Ureter (tissue), 1 donor: ENCODE measurements around the gene GANAB. TPM values are rescaled to one million over a fixed set of nuclear protein-coding genes. Genes with fewer than 3 reads are reported as not detected.
A peak's percentile ranks its signal among the peaks of the same experiment; 100 is the strongest.
"Not testable (repeated sequence)": the region's sequence is repeated elsewhere in the genome, so short reads cannot be mapped to it uniquely, and the experiment has no call there.

Experiments used
- DNase-seq: peaks from one replicate; pipeline ENCODE4 v3.0.0-alpha.2; 2020; ENCODE audit warnings: low spot score
- total RNA-seq: library from RNA; stranded (reverse); gene quantifications from one replicate; pipeline ENCODE4 v1.2.4, GENCODE V29; 2023
- donor health status: DM: yes; HTN: yes; CAD: no.

The GANAB gene
- total RNA-seq, 1 donor from 2014 or later, result 271 TPM

DNA sequence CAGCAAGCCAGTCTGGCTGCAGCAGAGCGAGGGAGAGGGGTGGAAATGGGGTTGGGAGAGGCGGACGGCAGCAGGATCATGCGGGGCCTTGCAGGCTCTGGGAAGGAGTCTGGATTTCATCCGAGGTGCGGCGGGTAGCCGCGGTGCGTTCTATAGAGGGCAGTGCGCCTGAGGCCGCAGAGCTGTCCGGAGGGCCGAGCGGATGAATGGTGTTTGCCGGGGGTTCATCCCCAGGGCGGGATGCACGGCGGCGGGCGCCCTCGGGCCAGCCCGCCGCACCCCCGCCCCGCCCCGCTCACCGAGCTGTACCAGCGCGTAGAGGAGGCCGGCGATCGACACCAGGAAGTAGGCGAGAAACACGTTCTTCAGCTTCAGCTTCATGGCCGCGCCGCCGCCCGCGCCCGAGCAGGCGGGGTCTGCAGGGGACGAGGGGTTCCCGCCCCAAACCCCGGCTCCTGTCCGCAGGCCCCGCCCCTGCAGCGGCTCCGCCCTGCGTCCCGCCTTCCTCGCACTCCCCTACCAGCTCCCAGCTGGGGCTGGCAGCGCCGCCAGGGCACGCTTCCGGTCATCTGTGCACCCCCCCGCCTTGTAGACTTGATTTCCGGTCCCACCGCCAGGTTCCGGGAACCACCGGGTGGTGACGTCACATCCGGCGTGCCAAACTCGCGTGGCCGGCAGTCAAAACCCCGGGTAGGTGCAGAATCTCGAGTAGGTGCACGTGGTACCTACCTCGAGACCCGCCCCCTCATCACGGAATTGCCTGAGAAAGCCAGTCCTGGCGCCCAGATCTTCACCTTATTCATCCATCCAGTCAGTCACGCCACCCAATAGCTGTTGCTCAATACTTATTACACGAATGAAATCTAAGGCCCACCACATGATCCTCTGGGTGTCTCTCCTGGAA lies 24.6 kb downstream of the GANAB start, which contains the start of gene B3GAT3:
Gene B3GAT3, minus strand, starts transcription at position 420 of the 904 bp plus-strand sequence. Its CDS starts 39 bp downstream, at position 381.
- DNase-seq, result peak; percentile 99

- DNase-seq, result no peak
Measured at GRCh38 chr11:62621027-62621566, 25.3 kb downstream of the GANAB start.

DNA sequence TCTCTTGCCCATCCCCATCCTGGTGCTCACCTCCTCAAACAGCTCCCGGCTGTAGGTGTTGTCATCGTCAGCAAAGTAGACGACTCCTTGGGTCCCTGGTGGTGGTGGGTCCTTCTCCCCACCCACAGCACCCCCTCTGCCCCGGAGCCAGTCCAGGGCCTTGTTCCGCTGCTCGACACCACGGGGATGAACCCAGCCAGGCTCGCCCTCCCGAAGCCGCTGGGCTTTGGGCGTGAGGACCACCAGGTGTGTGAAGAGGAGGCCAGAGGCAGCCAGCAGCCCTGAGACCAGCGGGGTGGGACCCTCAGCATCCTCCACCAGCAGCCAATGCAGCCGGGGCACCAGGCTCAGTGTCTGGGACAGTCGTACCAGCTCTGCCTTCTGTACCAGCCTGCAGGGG lies 29.5 kb downstream of the GANAB start:
- DNase-seq, result not testable (repeated sequence)

DNA sequence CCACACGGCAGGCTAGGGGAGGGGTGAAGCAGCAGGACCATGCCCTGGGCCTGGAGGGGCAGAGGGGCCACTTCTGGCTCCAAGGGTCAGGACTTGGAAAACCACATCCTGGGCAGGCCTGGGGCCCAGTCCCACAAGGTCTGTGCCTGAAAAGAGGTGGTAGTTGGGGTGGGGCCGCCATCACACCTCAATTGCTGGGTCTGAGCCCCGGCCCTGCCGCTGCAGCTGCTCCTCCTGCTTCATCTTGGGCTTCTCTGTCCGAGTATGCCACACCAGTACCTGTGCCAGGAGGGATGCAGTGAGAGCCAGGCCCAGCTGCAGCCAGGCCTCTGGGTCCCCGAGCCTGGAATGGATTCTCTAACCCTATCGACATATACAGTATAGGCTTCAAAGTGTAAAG lies 30.9 kb downstream of the GANAB start:
- DNase-seq, result no peak

DNA sequence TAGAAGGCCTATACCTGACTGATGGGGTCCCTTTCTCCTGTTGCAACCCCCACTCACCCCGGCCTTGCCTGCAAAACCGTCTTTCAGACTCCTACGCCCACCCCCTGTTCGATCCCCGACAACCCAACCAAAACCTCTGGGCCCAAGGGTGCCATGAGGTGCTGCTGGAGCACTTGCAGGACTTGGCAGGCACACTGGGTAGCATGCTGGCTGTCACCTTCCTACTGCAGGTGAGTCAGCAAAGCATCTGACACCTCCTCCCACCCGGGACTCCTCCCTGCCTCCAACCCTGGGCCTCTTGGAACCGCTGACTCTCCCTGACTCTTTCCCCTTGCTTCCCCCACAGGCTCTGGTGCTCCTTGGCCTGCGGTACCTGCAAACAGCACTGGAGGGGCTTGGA lies 32.1 kb downstream of the GANAB start:
- DNase-seq, result no peak

DNA sequence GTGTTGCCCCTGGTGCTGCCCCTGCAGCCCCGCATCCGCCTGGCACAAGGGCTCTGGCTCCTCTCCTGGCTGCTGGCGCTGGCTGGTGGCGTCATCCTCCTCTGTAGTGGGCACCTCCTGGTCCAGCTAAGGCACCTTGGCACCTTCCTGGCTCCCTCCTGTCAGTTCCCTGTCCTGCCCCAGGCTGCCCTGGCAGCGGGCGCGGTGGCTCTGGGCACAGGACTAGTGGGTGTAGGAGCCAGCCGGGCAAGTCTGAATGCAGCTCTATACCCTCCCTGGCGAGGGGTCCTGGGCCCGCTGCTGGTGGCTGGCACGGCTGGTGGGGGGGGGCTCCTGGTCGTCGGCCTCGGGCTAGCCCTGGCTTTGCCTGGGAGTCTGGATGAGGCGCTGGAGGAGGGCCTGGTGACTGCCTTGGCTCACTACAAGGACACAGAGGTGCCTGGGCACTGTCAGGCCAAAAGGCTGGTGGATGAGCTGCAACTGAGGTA lies 33.1 kb downstream of the GANAB start:
- no peak for DNase-seq

- DNase-seq, result peak; percentile 94
Measured at GRCh38 chr11:62612366-62613290, 33.8 kb downstream of the GANAB start, which contains the start of the genes EML3 and ROM1. TSS of gene EML3 (minus strand) at chr11:62612775. CDS start at chr11:62612457, 318 bp downstream. TSS of gene ROM1 (plus strand) at chr11:62613257. CDS start at chr11:62613282, 25 bp downstream.

- DNase-seq, result peak; percentile 67
Measured at GRCh38 chr11:62611705-62612365, 34.6 kb downstream of the GANAB start.

- DNase-seq, result no peak
Measured at GRCh38 chr11:62610814-62611704, 35.4 kb downstream of the GANAB start.

- DNase-seq, result no peak
Measured at GRCh38 chr11:62610403-62610802, 36.0 kb downstream of the GANAB start.

DNA sequence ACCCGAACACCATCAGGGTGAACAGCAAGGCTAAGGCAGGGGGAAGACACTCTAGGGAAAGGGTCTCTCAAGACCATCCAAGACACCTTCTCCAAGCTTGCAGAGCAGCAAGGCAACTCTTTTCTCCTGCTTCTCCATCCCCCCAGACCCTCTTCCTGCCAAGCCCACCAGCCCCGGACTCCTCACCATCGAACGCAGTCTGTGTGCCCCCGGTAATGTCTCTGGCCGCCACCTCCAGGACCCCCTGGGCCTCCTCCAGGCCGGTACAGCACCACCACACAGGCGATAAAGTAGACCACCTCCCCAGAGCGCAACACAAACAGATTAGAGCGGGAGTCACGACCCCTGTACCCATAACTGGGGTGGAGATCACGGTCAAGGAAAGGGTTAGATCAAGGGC lies 37.6 kb downstream of the GANAB start:
- no peak for DNase-seq

- no peak for DNase-seq
Measured at GRCh38 chr11:62607714-62608113, 38.7 kb downstream of the GANAB start.

- DNase-seq, result no peak
Measured at GRCh38 chr11:62605902-62606301, 40.5 kb downstream of the GANAB start.

- DNase-seq, result no peak
Measured at GRCh38 chr11:62605467-62605866, 40.9 kb downstream of the GANAB start.

DNA sequence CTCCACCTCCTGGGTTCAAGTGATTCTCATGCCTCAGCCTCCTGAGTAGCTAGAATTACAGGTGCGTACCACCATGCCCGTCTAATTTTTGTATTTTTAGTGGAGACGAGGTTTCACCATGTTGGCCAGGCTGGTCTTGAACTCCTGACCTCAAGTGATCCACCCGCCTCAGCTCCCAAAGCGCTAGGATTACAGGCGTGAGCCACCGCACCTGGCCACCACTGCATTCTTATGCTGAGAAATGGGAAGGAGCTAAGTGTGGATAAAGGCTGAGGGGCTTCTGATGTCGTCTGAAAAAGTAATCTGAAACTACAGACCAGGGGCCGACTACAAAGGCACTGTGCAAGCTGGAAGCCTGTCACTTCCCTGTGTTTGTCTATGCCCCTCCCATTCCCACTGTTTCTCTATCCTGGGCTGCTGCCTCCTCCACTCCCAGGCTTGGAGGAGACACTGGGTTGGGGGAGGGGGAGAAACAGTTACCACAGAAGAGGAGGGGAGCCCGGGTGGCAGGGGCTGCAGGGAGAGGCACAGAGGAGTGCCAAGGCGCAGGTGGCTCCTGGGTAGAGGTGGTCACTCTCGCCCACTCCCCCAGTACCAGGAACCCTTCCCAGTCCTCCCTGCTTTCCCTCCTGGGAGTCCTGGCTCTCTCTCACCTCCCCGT lies 41.8 kb downstream of the GANAB start:
- DNase-seq, result no peak

- no peak for DNase-seq
Measured at GRCh38 chr11:62603776-62604299, 42.6 kb downstream of the GANAB start.

DNA sequence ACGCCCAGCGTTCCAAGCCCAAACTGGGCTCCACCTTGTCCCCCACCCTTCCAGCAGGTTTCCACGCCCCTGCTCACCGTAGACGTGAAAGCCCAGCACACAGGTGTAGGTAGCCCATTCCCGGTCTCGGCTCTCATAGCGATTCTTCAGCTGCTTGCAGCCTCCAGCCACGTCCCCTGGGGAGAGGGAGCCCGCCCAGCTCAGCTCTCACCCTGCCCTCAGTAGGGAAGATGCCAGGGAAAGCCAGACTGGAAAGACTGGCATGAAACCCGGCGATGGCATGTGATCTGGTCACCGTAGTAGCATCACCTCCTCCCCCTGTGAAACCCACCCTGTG lies 43.4 kb downstream of the GANAB start:
- DNase-seq, result no peak

DNA sequence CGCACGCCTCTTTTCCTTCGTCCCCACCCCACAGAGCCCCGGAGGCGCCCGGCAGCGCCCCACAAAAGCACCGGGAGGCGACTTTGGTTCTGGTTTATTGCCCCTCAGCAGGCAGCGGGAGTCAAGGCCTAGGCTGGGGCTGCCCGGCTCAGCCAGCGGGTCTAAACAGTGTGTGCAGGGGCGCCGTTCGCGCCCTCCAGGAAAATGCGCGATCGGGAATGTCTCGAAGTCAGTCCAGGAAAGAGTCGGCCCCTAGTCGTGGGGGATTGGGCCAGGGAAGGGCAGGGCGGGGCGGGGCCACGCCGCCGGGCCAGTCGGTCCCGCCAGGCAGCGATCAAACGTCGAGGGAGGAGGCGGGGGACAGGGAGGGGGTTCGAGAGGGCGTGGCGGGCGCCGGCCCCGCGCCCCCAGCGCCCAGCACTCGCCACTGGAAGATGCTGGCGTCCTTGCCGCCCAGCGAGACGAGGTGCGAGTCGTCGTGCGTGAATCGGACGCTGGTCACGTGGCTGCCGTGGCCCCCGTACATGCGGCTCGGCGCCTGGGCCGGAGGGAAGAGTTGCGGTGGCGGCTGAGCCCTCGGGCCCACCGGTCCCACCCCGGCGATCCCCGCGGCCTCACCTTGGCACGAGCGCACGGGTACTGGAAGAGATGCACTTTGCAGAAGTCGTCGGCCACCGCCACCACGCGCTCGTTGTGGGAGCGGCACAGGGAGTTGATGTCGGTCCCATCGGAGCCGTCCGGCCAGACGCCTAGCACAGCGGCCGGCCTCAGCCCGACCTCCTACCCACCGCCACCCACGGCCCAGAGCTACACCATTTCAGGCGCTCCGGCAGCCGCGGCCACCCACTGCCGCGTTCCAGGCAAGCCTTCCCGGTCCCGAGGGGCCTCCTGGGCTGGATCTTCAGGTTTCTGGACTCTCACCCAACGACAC lies 44.0 kb downstream of the GANAB start:
- peak; percentile 84 for DNase-seq
